ENCODE measurements around the gene GFER. TPM values are rescaled to one million over a fixed set of nuclear protein-coding genes. Genes with fewer than 3 reads are reported as not detected.

GFER gene
- polyA plus RNA-seq, 1 donor (not counting 4 experiments of a cell fraction or from before 2014, with no cell fraction given) = 12.0 TPM

GRCh38 chr16:1976216-1976520, 7.8 kb upstream of the GFER start:
- FAIRE-seq (no peak), DNase-seq (ENCODE audit: low read depth, low spot score) (no peak)
- no peak overlapping the region for H3K27ac ChIP-seq (ENCODE audit: control insufficient read depth, insufficient read depth, low read length)
- TF ChIP-seq CTCF (optimal IDR thresholded peaks at IDR 0.05 in 1 of 3, IDR thresholded peaks at IDR 0.05 in 1 of 3, conservative IDR thresholded peaks at IDR 0.05 in 1 of 3; ENCODE audit: extremely low read depth in 1 of 3, insufficient read depth in 2 of 3, low read length in 3 of 3) (no peak), EZH2 (IDR thresholded peaks at IDR 0.05; ENCODE audit: low read length) (no peak)
- H3K4me2 ChIP-seq (ENCODE audit: control insufficient read depth, extremely low read depth, insufficient read depth, low read depth, low read length) = no peak overlapping the region
- dilution Hi-C loops (cut with MboI; ENCODE audit: extremely low pct_ligation_motif_present, low sequenced_read_pairs) = no loop called here
- no peaks in the 10 kb centered on the region for H3K9me1 ChIP-seq (ENCODE audit: control insufficient read depth, extremely low read depth, insufficient read depth, low read length)
- H3K9me3 ChIP-seq (ENCODE audit: control insufficient read depth, low read depth, low read length) = no peaks in the 10 kb centered on the region
- no peak overlapping the region for H2AFZ ChIP-seq (ENCODE audit: control insufficient read depth, low read length)
- H3K27me3 ChIP-seq (ENCODE audit: control insufficient read depth, extremely low read depth, insufficient read depth, low read length) = peaks cover 8% of the 10 kb centered on the region
- H3K36me3 ChIP-seq (ENCODE audit: control insufficient read depth in 2 of 2, extremely low read depth in 1 of 2, insufficient read depth in 2 of 2, low read length in 2 of 2) = peaks cover 14 to 23% of the 10 kb centered on the region in 2 experiments
- peaks cover 27% of the 10 kb centered on the region for H3K4me1 ChIP-seq (ENCODE audit: control insufficient read depth, extremely low read depth, insufficient read depth, low read length)
- H3K4me3 ChIP-seq (ENCODE audit: control insufficient read depth in 2 of 3, extremely low read depth in 1 of 3, insufficient read depth in 2 of 3, low read depth in 1 of 3, low read length in 3 of 3) = no peak overlapping the region
- H3K9ac ChIP-seq (ENCODE audit: control insufficient read depth, extremely low read depth, insufficient read depth, low read length) = no peak overlapping the region
- H4K20me1 ChIP-seq (ENCODE audit: control insufficient read depth, extremely low read depth, insufficient read depth, low read length) = no peaks in the 10 kb centered on the region
- H3K79me2 ChIP-seq (ENCODE audit: control insufficient read depth, insufficient read depth, low read length) = peaks cover 29% of the 10 kb centered on the region

GRCh38 chr16:1976951-1977874, 6.8 kb upstream of the GFER start:
- Histone ChIP-seq H3K36me3 (ENCODE audit: control insufficient read depth in 2 of 2, extremely low read depth in 1 of 2, insufficient read depth in 2 of 2, low read length in 2 of 2) (peaks cover 14 to 23% of the 10 kb centered on the region in 2 experiments), H2AFZ (ENCODE audit: control insufficient read depth, low read length) (no peak overlapping the region), H3K4me3 (ENCODE audit: control insufficient read depth in 2 of 3, extremely low read depth in 1 of 3, insufficient read depth in 2 of 3, low read depth in 1 of 3, low read length in 3 of 3) (no peak overlapping the region), H3K27ac (ENCODE audit: control insufficient read depth, insufficient read depth, low read length) (no peak overlapping the region), H3K9me1 (ENCODE audit: control insufficient read depth, extremely low read depth, insufficient read depth, low read length) (no peaks in the 10 kb centered on the region), H3K27me3 (ENCODE audit: control insufficient read depth, extremely low read depth, insufficient read depth, low read length) (peaks cover 19% of the 10 kb centered on the region), H3K79me2 (ENCODE audit: control insufficient read depth, insufficient read depth, low read length) (peaks cover 25% of the 10 kb centered on the region), H3K9me3 (ENCODE audit: control insufficient read depth, low read depth, low read length) (no peaks in the 10 kb centered on the region), H4K20me1 (ENCODE audit: control insufficient read depth, extremely low read depth, insufficient read depth, low read length) (no peaks in the 10 kb centered on the region), H3K4me1 (ENCODE audit: control insufficient read depth, extremely low read depth, insufficient read depth, low read length) (peaks cover 34% of the 10 kb centered on the region), H3K9ac (ENCODE audit: control insufficient read depth, extremely low read depth, insufficient read depth, low read length) (no peak overlapping the region), H3K4me2 (ENCODE audit: control insufficient read depth, extremely low read depth, insufficient read depth, low read depth, low read length) (no peak overlapping the region)
- no peak for DNase-seq (ENCODE audit: low read depth, low spot score)
- no peak for FAIRE-seq
- TF ChIP-seq CTCF (optimal IDR thresholded peaks at IDR 0.05 in 1 of 3, IDR thresholded peaks at IDR 0.05 in 1 of 3, conservative IDR thresholded peaks at IDR 0.05 in 1 of 3; ENCODE audit: extremely low read depth in 1 of 3, insufficient read depth in 2 of 3, low read length in 3 of 3) (no peak), EZH2 (IDR thresholded peaks at IDR 0.05; ENCODE audit: low read length) (no peak)
- dilution Hi-C loops (cut with MboI; ENCODE audit: extremely low pct_ligation_motif_present, low sequenced_read_pairs) = no loop called here

Measured in keratinocyte (primary cell).